Esophagus muscularis mucosa (tissue), 3 donors: ENCODE results near the gene PHF21A.

ENCODE experiments used
- CTCF ChIP-seq, 3 experiments: fragments of 200-600 bp in 2 of 3; fragments of 450-650 bp in 1 of 3; sonication (generic) in 2 of 3; IDR thresholded peaks; one replicate each; pipeline ENCODE4 v1.5.1; 2017 to 2019; ENCODE audit warnings: antibody characterized with exemption in 3 of 3, mild to moderate bottlenecking in 2 of 3, moderate library complexity in 1 of 3
- POLR2A ChIP-seq: fragments of 450-650 bp; IDR thresholded peaks from one replicate; pipeline ENCODE4 v1.6.1; 2017; ENCODE audit warnings: antibody characterized with exemption, moderate library complexity, mild to moderate bottlenecking, low read depth
- POLR2AphosphoS5 ChIP-seq, 2 donors: sonication (generic); formaldehyde crosslinking; IDR thresholded peaks; one replicate each; pipeline ENCODE4 v1.6.1; 2017; ENCODE audit warnings: antibody characterized with exemption in 2 of 2

DNA sequence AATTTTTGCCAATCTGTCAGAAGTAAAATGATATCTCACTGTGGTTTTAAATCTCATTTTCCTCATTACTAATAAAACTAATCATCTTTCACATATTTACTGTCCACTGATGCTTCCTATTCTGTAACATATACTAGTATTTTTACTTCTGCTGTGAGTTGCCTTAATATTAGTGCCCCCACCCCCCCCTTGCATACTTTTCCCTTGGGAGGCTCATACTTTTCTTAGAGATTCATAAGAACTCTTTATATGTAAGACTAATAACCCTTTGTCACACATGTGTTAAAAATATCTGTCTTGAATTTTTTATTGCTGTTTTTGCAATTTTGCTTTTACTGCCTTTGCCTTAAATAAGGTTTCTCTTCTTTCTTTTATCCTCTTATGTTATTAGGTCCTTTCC, 87.2 kb downstream of the PHF21A start:
- TF ChIP-seq POLR2A (no peak), CTCF (IDR thresholded peaks at IDR 0.05) (no peak), POLR2AphosphoS5 (IDR thresholded peaks at IDR 0.05) (no peak)
